BLaER1 treated with 17β-estradiol and CSF1 and Interleukin-3, amounts not matched to agents 10 nM and 100 nM (cell line): Measurements from ENCODE around the gene KCNQ4.

Experiments used
- H3K27ac ChIP-seq, 11 experiments: shearing (Covaris generic); formaldehyde crosslinking; 2 replicates each; pipeline ENCODE4 v1.8.1; 2022
- H3K27me3 ChIP-seq, 11 experiments: shearing (Covaris generic); formaldehyde crosslinking; 2 replicates each; pipeline ENCODE4 v1.8.1; 2022
- H3K36me3 ChIP-seq, 11 experiments: shearing (Covaris generic); formaldehyde crosslinking; 2 replicates each; pipeline ENCODE4 v1.8.1; 2022
- H3K4me1 ChIP-seq, 10 experiments: shearing (Covaris generic); formaldehyde crosslinking; 2 replicates each; pipeline ENCODE4 v1.8.1; 2022
- H3K4me2 ChIP-seq, 11 experiments: shearing (Covaris generic); formaldehyde crosslinking; 2 replicates each; pipeline ENCODE4 v1.8.1; 2022
- H3K4me3 ChIP-seq, 10 experiments: shearing (Covaris generic); formaldehyde crosslinking; 2 replicates each; pipeline ENCODE4 v1.8.1; 2022
- H3K9ac ChIP-seq, 11 experiments: shearing (Covaris generic); formaldehyde crosslinking; 2 replicates each; pipeline ENCODE4 v1.8.1; 2022
- H3K9me3 ChIP-seq, 11 experiments: shearing (Covaris generic); formaldehyde crosslinking; replicated peaks in 1 of 11; 2 replicates each; pipeline ENCODE4 v1.8.1; 2022
- H4K20me1 ChIP-seq, 11 experiments: shearing (Covaris generic); formaldehyde crosslinking; 2 replicates each; pipeline ENCODE4 v1.8.1; 2022
- Cebpa-rat ChIP-seq, 11 experiments: shearing (Covaris generic); IDR thresholded peaks; 2 replicates each; pipeline ENCODE4 v1.8.1; 2022

Gene KCNQ4

GRCh38 chr1:40822890-40823289, 39.3 kb downstream of the KCNQ4 start:
- peak overlapping the region in 9 of 11 experiments; percentile 19 to 95 (median 86); a peak in 16 of 22 replicates for H3K4me2 ChIP-seq
- H3K4me3 ChIP-seq, result no peak overlapping the region
- H3K27me3 ChIP-seq, result peaks cover 0 to 6% (median 2%) of the 10 kb centered on the region in 11 experiments; a peak in 11 of 22 replicates
- no peaks in the 10 kb centered on the region for H3K9me3 ChIP-seq
- H3K27ac ChIP-seq, result peak overlapping the region in 1 of 11 experiments; percentile 75; a peak in 1 of 22 replicates
- peaks cover 0 to under 1% (median 0%) of the 10 kb centered on the region in 11 experiments; a peak in 1 of 22 replicates for H4K20me1 ChIP-seq
- H3K4me1 ChIP-seq, result peaks cover 55 to 89% (median 80%) of the 10 kb centered on the region in 10 experiments
- no peak for TF ChIP-seq Cebpa-rat (IDR thresholded peaks at IDR 0.05)
- H3K36me3 ChIP-seq, result no peaks in the 10 kb centered on the region
- 0 out of 22 replicates have a peak overlapping the region, but pooled peaks of 1 of the 11 experiments have one; percentile 5 for H3K9ac ChIP-seq

- TF ChIP-seq Cebpa-rat (IDR thresholded peaks at IDR 0.05), result no peak
- Histone ChIP-seq H4K20me1 (no peaks in the 10 kb centered on the region), H3K9me3 (no peaks in the 10 kb centered on the region), H3K9ac (no peak overlapping the region), H3K36me3 (no peaks in the 10 kb centered on the region), H3K4me2 (peak overlapping the region in 10 of 11 experiments; percentile 78 to 95 (median 88); a peak in 18 of 22 replicates), H3K27ac (peak overlapping the region in 2 of 11 experiments; percentile 75 to 82; a peak in 3 of 22 replicates), H3K27me3 (peaks cover 0 to 1% (median 0%) of the 10 kb centered on the region in 11 experiments; a peak in 2 of 22 replicates), H3K4me3 (no peak overlapping the region), H3K4me1 (peaks cover 55 to 87% (median 75%) of the 10 kb centered on the region in 10 experiments)
These were observed 39.8 kb downstream of the KCNQ4 start for GRCh38 chr1:40823345-40823744.

GRCh38 chr1:40823983-40824382, 40.4 kb downstream of the KCNQ4 start:
- Histone ChIP-seq H3K9me3 (no peaks in the 10 kb centered on the region), H3K4me1 (peaks cover 55 to 83% (median 74%) of the 10 kb centered on the region in 10 experiments), H3K4me3 (0 out of 20 replicates have a peak overlapping the region, but pooled peaks of 1 of the 10 experiments have one; percentile 33), H3K36me3 (no peaks in the 10 kb centered on the region), H4K20me1 (no peaks in the 10 kb centered on the region), H3K27me3 (no peaks in the 10 kb centered on the region), H3K27ac (peak overlapping the region in 8 of 11 experiments; percentile 13 to 82 (median 74); a peak in 13 of 22 replicates), H3K4me2 (peak overlapping the region; percentile 69 to 95 (median 87)), H3K9ac (peak overlapping the region in 8 of 11 experiments; percentile 46 to 68 (median 62); a peak in 11 of 22 replicates)
- no peak for TF ChIP-seq Cebpa-rat (IDR thresholded peaks at IDR 0.05)

GRCh38 chr1:40824591-40825434, 41.2 kb downstream of the KCNQ4 start:
- no peaks in the 10 kb centered on the region for H4K20me1 ChIP-seq

GRCh38 chr1:40825435-40825788, 41.8 kb downstream of the KCNQ4 start:
- H3K27me3 ChIP-seq, result no peaks in the 10 kb centered on the region
- peak overlapping the region in 4 of 10 experiments; percentile 1 to 33 (median 12); a peak in 3 of 20 replicates for H3K4me3 ChIP-seq
- H3K4me2 ChIP-seq, result peak overlapping the region; percentile 69 to 95 (median 87)
- no peaks in the 10 kb centered on the region for H4K20me1 ChIP-seq
- no peaks in the 10 kb centered on the region for H3K9me3 ChIP-seq
- no peak for TF ChIP-seq Cebpa-rat (IDR thresholded peaks at IDR 0.05)
- peak overlapping the region in 10 of 11 experiments; percentile 15 to 68 (median 58); a peak in 18 of 22 replicates for H3K9ac ChIP-seq
- peaks cover 44 to 69% (median 62%) of the 10 kb centered on the region in 10 experiments for H3K4me1 ChIP-seq
- peak overlapping the region in 10 of 11 experiments; percentile 2 to 82 (median 74); a peak in 18 of 22 replicates for H3K27ac ChIP-seq
- H3K36me3 ChIP-seq, result no peaks in the 10 kb centered on the region

More at GRCh38 chr1:40824591-40825434, 41.2 kb downstream of the KCNQ4 start:
- H3K9me3 ChIP-seq, result no peaks in the 10 kb centered on the region
- H3K27ac ChIP-seq, result peak overlapping the region in 9 of 11 experiments; percentile 64 to 82 (median 74); a peak in 18 of 22 replicates
- H3K4me1 ChIP-seq, result peaks cover 50 to 75% (median 67%) of the 10 kb centered on the region in 10 experiments
- TF ChIP-seq Cebpa-rat (IDR thresholded peaks at IDR 0.05), result no peak
- H3K36me3 ChIP-seq, result no peaks in the 10 kb centered on the region
- H3K4me2 ChIP-seq, result peak overlapping the region; percentile 69 to 95 (median 87)
- peak overlapping the region in 9 of 11 experiments; percentile 46 to 68 (median 59); a peak in 17 of 22 replicates for H3K9ac ChIP-seq
- peak overlapping the region in 4 of 10 experiments; percentile 1 to 33 (median 12); a peak in 3 of 20 replicates for H3K4me3 ChIP-seq
- H3K27me3 ChIP-seq, result no peaks in the 10 kb centered on the region

GRCh38 chr1:40825996-40826395, 42.4 kb downstream of the KCNQ4 start:
- no peaks in the 10 kb centered on the region for H3K36me3 ChIP-seq
- peaks cover 39 to 64% (median 56%) of the 10 kb centered on the region in 10 experiments for H3K4me1 ChIP-seq
- peak overlapping the region in 10 of 11 experiments; percentile 2 to 82 (median 74); a peak in 18 of 22 replicates for H3K27ac ChIP-seq
- no peaks in the 10 kb centered on the region for H3K27me3 ChIP-seq
- no peaks in the 10 kb centered on the region for H3K9me3 ChIP-seq
- H3K9ac ChIP-seq, result peak overlapping the region in 9 of 11 experiments; percentile 46 to 68 (median 59); a peak in 16 of 22 replicates
- no peak; a peak in 1 of 22 replicates for TF ChIP-seq Cebpa-rat (IDR thresholded peaks at IDR 0.05)
- peak overlapping the region in 5 of 10 experiments; percentile 1 to 33 (median 7); a peak in 4 of 20 replicates for H3K4me3 ChIP-seq
- no peaks in the 10 kb centered on the region for H4K20me1 ChIP-seq
- H3K4me2 ChIP-seq, result peak overlapping the region; percentile 69 to 95 (median 87)

GRCh38 chr1:40829631-40830245, 46.2 kb downstream of the KCNQ4 start:
- Histone ChIP-seq H3K9me3 (no peaks in the 10 kb centered on the region), H4K20me1 (no peaks in the 10 kb centered on the region), H3K9ac (no peak overlapping the region), H3K36me3 (no peaks in the 10 kb centered on the region), H3K4me3 (no peak overlapping the region), H3K4me1 (peaks cover 27 to 36% (median 28%) of the 10 kb centered on the region in 10 experiments), H3K27ac (no peak overlapping the region), H3K27me3 (no peaks in the 10 kb centered on the region), H3K4me2 (no peak overlapping the region)
- no peak for TF ChIP-seq Cebpa-rat (IDR thresholded peaks at IDR 0.05)

- Histone ChIP-seq H3K4me1 (peaks cover 20 to 34% (median 24%) of the 10 kb centered on the region in 10 experiments), H3K27me3 (no peaks in the 10 kb centered on the region), H3K4me2 (no peak overlapping the region), H3K27ac (no peak overlapping the region), H4K20me1 (no peaks in the 10 kb centered on the region), H3K9me3 (no peaks in the 10 kb centered on the region), H3K36me3 (no peaks in the 10 kb centered on the region), H3K4me3 (no peak overlapping the region), H3K9ac (no peak overlapping the region)
- TF ChIP-seq Cebpa-rat (IDR thresholded peaks at IDR 0.05), result no peak
These were observed 46.9 kb downstream of the KCNQ4 start for GRCh38 chr1:40830419-40830943.
